ENCODE measurements around the gene MYO1D.

DNA sequence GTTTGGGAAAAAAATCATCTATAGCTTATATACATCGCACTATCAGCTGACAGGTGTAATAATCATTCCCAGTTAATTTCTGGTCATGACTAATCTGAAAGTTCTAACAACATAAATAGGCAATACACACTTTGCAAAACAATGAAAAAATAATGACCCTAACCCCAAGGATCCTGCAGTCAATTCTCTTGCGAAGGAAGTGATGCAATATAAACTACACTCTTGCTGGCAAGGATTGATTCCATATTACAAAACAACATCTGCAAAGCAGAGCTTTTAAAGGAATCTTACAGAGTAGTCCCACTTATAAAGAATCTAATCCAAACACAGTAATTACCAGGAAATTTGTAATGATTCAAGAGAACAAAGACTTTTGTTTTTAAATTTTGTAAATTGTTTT is 73.4 kb downstream of the MYO1D start:
- TF ChIP-seq, protein P1, sequence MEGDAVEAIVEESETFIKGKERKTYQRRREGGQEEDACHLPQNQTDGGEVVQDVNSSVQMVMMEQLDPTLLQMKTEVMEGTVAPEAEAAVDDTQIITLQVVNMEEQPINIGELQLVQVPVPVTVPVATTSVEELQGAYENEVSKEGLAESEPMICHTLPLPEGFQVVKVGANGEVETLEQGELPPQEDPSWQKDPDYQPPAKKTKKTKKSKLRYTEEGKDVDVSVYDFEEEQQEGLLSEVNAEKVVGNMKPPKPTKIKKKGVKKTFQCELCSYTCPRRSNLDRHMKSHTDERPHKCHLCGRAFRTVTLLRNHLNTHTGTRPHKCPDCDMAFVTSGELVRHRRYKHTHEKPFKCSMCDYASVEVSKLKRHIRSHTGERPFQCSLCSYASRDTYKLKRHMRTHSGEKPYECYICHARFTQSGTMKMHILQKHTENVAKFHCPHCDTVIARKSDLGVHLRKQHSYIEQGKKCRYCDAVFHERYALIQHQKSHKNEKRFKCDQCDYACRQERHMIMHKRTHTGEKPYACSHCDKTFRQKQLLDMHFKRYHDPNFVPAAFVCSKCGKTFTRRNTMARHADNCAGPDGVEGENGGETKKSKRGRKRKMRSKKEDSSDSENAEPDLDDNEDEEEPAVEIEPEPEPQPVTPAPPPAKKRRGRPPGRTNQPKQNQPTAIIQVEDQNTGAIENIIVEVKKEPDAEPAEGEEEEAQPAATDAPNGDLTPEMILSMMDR (IDR thresholded peaks at IDR 0.05) = no peak
- TF ChIP-seq POLR2A (IDR thresholded peaks at IDR 0.05) = no peak
